SK-N-DZ (cell line): ENCODE measurements around the gene TSHR.
A peak's percentile ranks its signal among the peaks of the same experiment; 100 is the strongest.

Experiments
- DNase-seq: peaks from one replicate; pipeline ENCODE4 v3.0.0-alpha.2; 2015; ENCODE audit warnings: low spot score

TSHR gene

GRCh38 chr14:81133400-81133799 lies 178.0 kb downstream of the TSHR start:
- DNase-seq = no peak

GRCh38 chr14:81137316-81137715 lies 181.9 kb downstream of the TSHR start:
- no peak for DNase-seq

GRCh38 chr14:81138429-81138828 lies 183.0 kb downstream of the TSHR start:
- no peak for DNase-seq

- no peak for DNase-seq
Measured at GRCh38 chr14:81141426-81141825, 186.0 kb downstream of the TSHR start.

- no peak for DNase-seq
Measured at GRCh38 chr14:81143793-81144192, 188.4 kb downstream of the TSHR start.

- DNase-seq = no peak
Measured at GRCh38 chr14:81144824-81145603, 189.6 kb downstream of the TSHR start.

GRCh38 chr14:81147140-81147897 lies 191.9 kb downstream of the TSHR start:
- no peak for DNase-seq

- no peak for DNase-seq
Measured at GRCh38 chr14:81148635-81149034, 193.2 kb downstream of the TSHR start.

GRCh38 chr14:81153187-81153586 lies 197.8 kb downstream of the TSHR start:
- DNase-seq = no peak

- no peak for DNase-seq
Measured at GRCh38 chr14:81157431-81157830, 202.0 kb downstream of the TSHR start.

- DNase-seq = no peak
Measured at GRCh38 chr14:81161088-81161487, 205.7 kb downstream of the TSHR start.

GRCh38 chr14:81161749-81162148 lies 206.3 kb downstream of the TSHR start:
- no peak for DNase-seq

GRCh38 chr14:81162941-81163340 lies 207.5 kb downstream of the TSHR start:
- DNase-seq = no peak

- DNase-seq = peak; percentile 65
Measured at GRCh38 chr14:81164167-81164774, 208.8 kb downstream of the TSHR start.

- DNase-seq = no peak
Measured at GRCh38 chr14:81165188-81165587, 209.8 kb downstream of the TSHR start.

GRCh38 chr14:81166121-81166520 lies 210.7 kb downstream of the TSHR start:
- no peak for DNase-seq

- no peak for DNase-seq
Measured at GRCh38 chr14:81169267-81169666, 213.8 kb downstream of the TSHR start.

GRCh38 chr14:81169711-81170103 lies 214.3 kb downstream of the TSHR start:
- DNase-seq = peak; percentile 18

- DNase-seq = peak; percentile 90
Measured at GRCh38 chr14:81170104-81170828, 214.8 kb downstream of the TSHR start.

GRCh38 chr14:81170829-81171195 lies 215.4 kb downstream of the TSHR start:
- no peak for DNase-seq

- DNase-seq = peak; percentile 10
Measured at GRCh38 chr14:81172353-81172752, 216.9 kb downstream of the TSHR start.

- DNase-seq = no peak
Measured at GRCh38 chr14:81172881-81173280, 217.5 kb downstream of the TSHR start.
